GM12872 (cell line): ENCODE data around the gene SLC45A1.

ENCODE experiments used
- CTCF ChIP-seq: IDR thresholded peaks from 3 replicates; pipeline ENCODE4 v1.5.1; 2011; ENCODE audit warnings: low read depth, mild to moderate bottlenecking, low read length, moderate library complexity; ENCODE audit not compliant: insufficient read depth

Gene SLC45A1

GRCh38 chr1:8362701-8363101, 44.8 kb downstream of the SLC45A1 start:
- TF ChIP-seq CTCF = no peak

GRCh38 chr1:8363186-8363766, 45.4 kb downstream of the SLC45A1 start:
- TF ChIP-seq CTCF = no peak

- TF ChIP-seq CTCF = no peak
Measured at GRCh38 chr1:8363767-8364301, 45.9 kb downstream of the SLC45A1 start.

GRCh38 chr1:8364528-8365442, 46.9 kb downstream of the SLC45A1 start:
- TF ChIP-seq CTCF = no peak

GRCh38 chr1:8365661-8366362, 47.9 kb downstream of the SLC45A1 start:
- TF ChIP-seq CTCF = no peak

GRCh38 chr1:8367571-8368194, 49.8 kb downstream of the SLC45A1 start:
- no peak for TF ChIP-seq CTCF
